GM12874 (cell line): ENCODE results near the gene EDEM3.

ENCODE experiments used
- TF ChIP-seq, protein P1 (sequence below): IDR thresholded peaks from 2 replicates; pipeline ENCODE4 v1.5.1; 2011; ENCODE audit warnings: low read depth, mild to moderate bottlenecking, control low read depth, low read length, moderate library complexity; ENCODE audit not compliant: insufficient read depth

The EDEM3 gene

DNA sequence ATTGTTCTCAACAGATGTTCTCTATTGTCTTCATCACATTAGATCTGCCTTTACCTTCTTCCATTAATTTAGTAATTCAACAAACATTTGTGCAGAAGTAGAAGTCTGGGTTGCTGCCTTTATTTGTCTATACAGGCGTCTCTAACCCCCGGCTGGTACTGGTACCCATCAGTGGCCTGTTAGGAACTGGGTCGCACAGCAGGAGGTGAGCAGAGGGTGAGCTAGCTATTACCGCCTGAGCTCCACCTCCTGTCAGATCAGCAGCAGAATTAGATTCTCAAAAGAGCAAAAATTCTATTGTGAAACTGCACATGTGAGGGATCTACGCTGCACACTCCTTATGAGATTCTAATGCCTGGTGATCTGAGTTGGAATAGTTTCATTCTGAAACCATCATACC is 12.9 kb upstream of the EDEM3 start:
- TF ChIP-seq, protein P1, sequence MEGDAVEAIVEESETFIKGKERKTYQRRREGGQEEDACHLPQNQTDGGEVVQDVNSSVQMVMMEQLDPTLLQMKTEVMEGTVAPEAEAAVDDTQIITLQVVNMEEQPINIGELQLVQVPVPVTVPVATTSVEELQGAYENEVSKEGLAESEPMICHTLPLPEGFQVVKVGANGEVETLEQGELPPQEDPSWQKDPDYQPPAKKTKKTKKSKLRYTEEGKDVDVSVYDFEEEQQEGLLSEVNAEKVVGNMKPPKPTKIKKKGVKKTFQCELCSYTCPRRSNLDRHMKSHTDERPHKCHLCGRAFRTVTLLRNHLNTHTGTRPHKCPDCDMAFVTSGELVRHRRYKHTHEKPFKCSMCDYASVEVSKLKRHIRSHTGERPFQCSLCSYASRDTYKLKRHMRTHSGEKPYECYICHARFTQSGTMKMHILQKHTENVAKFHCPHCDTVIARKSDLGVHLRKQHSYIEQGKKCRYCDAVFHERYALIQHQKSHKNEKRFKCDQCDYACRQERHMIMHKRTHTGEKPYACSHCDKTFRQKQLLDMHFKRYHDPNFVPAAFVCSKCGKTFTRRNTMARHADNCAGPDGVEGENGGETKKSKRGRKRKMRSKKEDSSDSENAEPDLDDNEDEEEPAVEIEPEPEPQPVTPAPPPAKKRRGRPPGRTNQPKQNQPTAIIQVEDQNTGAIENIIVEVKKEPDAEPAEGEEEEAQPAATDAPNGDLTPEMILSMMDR, result no peak

DNA sequence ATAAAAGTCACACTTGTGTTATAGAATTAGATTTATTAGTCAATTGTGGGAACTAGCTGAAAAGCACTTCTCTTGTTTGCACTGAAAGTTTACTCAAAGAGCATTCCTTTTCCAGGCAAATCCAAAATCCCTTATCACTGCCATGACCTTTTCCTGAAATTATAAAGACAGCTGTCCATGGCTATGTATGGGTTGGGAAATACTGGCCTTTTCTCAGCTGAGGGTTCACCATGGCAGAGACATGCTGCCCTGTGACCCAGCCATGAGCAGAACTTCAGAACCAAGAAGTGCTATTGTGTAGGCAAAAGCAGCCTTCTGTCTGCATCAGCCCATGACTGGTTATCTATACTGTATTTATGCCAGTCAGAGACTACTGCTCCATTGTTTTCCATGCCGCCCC is 9.8 kb upstream of the EDEM3 start:
- TF ChIP-seq, protein P1, result no peak

DNA sequence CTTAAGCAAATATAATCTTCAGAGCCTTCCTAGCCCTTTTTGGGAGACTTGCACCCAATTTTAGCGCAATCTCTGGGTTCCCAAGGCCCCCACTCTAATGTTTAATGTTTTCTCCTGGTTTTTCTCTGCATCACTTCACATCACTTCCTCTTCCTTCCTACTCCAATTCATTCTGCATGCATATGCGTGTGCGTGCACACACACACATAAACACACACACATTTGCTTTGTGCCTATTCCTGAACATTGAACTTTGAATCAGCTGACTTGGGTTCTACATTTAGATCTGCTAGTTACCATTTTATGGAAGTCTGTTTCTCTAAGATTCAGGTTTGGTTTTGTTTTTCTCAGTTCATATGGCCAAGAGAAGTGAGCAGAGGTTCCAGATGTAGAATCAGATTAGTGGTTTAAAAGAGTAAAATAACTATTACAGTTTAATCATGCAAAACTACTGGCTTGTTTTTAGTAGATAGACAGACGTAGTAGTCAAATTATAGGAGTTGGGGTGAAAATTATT is 7.4 kb upstream of the EDEM3 start:
- TF ChIP-seq, protein P1, result no peak

DNA sequence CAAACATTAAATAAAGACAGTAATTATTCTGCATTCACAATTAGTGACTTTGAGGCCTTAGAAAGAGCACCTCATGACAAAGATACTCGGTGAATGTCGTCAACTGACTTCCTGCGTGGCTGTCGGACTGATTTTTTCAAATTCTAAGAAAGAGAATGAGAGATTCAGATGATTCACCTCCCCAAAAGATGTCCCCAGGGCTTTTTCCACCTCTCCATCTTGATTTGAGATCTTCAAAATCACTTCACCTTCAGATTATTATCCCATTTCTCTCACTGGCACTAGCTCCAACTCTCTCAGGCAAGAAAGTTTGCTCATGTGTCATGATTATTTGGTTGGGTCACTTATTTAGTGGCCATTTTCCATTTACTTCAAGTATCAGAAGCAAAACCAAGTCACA is 5.0 kb upstream of the EDEM3 start:
- TF ChIP-seq, protein P1, result no peak

DNA sequence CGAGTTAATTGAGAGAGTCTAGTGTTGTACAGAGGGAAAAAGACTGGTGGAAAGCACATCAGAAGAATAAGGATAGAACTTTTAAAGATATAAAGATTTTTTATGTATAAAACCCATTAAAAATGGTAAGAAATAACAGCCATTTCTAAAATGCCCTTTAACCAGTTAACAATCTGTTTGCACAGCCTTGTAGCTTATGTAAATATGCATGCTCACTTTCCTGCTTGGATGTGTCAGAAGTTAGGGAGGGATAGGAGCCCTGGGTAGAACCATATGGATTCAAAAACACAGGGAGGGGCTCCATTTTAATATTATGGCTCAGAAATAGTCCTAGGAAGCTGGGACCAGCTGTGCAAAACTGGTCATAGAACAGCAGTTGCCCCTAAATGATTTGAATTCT is 4.5 kb upstream of the EDEM3 start:
- TF ChIP-seq, protein P1, result no peak

DNA sequence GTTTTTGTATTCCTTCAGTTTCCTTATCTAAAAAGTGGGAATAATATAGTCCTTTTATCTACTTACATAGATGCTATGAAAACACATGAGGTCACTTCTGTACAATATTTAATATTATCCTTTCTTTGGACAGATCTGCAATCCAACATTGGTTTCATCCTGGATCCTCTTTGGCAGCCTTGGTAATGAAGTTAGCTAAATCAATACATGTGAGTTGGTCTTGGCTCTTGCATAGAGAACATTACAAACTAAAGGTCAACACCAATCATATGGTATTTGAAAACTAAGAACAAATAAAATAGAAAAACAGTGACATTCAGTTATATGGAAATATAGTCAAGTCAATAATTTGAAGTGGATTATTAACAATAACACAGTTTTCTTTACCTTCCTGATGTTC is 3.2 kb upstream of the EDEM3 start:
- TF ChIP-seq, protein P1, result no peak

DNA sequence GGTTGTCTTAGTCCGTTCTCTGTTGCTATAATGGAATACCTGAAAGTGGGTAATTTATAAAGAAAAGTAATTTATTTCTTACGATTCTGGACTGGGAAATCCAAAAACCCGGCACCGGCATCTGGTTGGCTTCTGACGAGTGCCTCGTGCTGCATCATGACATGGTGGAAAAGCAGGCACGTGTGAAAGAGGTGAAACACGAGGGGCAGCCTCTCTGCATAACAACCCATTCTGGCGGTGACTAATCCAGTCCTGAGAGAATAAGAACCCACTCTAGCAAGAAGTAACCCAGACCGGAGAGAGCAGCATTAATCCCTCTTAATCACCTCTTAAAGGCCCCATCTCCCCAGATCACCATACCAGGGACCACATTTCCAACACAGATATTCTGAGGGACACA is 2.7 kb upstream of the EDEM3 start:
- TF ChIP-seq, protein P1, result no peak
